GM19043 (cell line): ENCODE measurements around the gene AFP.

Experiments used
- ATAC-seq: cut with Tn5 transposase; IDR thresholded peaks from one replicate; pipeline ENCODE4 v1.9.1; 2021; ENCODE audit warnings: low read depth; ENCODE audit not compliant: unreplicated experiment

AFP gene

DNA sequence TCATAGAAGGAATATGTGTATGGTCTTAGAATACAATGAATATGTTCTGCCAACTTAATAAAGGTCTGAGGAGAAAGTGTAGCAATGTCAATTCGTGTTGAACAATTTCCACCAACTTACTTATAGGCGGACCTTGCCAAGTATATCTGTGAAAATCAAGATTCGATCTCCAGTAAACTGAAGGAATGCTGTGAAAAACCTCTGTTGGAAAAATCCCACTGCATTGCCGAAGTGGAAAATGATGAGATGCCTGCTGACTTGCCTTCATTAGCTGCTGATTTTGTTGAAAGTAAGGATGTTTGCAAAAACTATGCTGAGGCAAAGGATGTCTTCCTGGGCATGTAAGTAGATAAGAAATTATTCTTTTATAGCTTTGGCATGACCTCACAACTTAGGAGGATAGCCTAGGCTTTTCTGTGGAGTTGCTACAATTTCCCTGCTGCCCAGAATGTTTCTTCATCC lies 22.7 kb upstream of the AFP start:
- no peak for ATAC-seq

GRCh38 chr4:73414936-73415271 lies 21.1 kb upstream of the AFP start:
- no peak for ATAC-seq

DNA sequence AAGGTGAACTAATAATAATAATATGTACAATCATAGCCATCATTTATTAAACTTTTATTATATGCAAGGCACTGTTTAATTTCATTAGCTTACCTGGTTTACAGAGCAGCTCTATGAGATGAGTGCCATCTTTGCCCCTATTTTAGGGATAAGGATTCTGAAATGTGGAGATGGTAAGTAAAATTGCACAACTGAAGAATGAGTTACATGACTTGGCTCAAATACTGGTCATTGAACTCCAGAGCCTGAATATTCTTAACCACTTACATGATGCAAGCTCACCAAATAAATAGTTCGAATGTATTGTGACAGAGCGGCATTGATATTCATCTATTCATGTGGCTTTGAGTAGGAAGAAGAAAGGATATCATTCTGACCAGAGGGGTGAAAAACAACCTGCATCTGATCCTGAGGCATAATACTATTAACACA lies 20.2 kb upstream of the AFP start:
- no peak for ATAC-seq

DNA sequence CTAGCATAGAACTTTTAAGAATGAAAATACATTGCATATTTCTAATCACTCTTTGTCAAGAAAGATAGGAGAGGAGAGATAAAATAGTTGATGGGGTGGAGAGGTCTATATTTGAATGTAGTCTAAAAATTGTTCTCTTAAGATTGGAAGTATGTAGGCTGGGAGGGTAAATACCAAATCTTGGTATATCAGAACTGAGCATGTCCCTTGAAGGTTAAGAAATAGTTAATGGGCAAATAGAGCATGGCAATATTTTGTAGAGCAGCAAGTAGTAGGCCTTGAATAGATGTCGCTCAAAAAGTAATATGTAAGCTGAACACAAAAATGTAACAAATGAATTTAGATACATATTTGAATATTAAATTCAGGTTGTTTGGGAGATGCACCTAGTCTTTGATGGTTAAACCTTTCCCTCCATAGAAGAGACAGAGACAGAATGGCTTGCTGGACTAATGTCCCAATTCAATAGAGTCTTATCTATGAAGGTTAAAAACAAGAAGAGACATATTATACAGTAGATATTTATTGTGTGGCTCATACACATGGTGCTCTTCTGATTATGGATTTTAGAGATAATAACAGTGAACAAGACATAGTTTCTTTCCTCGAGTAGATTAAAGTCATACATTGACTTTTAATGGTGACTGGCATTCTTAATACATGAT lies 19.5 kb upstream of the AFP start:
- ATAC-seq, result no peak

GRCh38 chr4:73417342-73417741 lies 18.7 kb upstream of the AFP start:
- no peak for ATAC-seq

- ATAC-seq, result no peak
These were observed 18.0 kb upstream of the AFP start for GRCh38 chr4:73417973-73418372.

DNA sequence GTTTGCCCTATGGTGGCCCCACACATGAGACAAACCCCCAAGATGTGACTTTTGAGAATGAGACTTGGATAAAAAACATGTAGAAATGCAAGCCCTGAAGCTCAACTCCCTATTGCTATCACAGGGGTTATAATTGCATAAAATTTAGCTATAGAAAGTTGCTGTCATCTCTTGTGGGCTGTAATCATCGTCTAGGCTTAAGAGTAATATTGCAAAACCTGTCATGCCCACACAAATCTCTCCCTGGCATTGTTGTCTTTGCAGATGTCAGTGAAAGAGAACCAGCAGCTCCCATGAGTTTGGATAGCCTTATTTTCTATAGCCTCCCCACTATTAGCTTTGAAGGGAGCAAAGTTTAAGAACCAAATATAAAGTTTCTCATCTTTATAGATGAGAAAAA lies 17.3 kb upstream of the AFP start:
- no peak for ATAC-seq

DNA sequence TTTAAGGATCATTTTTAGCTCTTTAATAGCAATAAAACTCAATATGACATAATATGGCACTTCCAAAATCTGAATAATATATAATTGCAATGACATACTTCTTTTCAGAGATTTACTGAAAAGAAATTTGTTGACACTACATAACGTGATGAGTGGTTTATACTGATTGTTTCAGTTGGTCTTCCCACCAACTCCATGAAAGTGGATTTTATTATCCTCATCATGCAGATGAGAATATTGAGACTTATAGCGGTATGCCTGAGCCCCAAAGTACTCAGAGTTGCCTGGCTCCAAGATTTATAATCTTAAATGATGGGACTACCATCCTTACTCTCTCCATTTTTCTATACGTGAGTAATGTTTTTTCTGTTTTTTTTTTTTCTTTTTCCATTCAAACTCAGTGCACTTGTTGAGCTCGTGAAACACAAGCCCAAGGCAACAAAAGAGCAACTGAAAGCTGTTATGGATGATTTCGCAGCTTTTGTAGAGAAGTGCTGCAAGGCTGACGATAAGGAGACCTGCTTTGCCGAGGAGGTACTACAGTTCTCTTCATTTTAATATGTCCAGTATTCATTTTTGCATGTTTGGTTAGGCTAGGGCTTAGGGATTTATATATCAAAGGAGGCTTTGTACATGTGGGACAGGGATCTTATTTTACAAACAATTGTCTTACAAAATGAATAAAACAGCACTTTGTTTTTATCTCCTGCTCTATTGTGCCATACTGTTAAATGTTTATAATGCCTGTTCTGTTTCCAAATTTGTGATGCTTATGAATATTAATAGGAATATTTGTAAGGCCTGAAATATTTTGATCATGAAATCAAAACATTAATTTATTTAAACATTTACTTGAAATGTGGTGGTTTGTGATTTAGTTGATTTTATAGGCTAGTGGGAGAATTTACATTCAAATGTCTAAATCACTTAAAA lies 16.6 kb upstream of the AFP start:
- ATAC-seq, result no peak

DNA sequence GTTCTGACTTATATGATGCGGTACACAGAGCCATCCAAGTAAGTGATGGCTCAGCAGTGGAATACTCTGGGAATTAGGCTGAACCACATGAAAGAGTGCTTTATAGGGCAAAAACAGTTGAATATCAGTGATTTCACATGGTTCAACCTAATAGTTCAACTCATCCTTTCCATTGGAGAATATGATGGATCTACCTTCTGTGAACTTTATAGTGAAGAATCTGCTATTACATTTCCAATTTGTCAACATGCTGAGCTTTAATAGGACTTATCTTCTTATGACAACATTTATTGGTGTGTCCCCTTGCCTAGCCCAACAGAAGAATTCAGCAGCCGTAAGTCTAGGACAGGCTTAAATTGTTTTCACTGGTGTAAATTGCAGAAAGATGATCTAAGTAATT lies 15.4 kb upstream of the AFP start:
- ATAC-seq, result no peak

DNA sequence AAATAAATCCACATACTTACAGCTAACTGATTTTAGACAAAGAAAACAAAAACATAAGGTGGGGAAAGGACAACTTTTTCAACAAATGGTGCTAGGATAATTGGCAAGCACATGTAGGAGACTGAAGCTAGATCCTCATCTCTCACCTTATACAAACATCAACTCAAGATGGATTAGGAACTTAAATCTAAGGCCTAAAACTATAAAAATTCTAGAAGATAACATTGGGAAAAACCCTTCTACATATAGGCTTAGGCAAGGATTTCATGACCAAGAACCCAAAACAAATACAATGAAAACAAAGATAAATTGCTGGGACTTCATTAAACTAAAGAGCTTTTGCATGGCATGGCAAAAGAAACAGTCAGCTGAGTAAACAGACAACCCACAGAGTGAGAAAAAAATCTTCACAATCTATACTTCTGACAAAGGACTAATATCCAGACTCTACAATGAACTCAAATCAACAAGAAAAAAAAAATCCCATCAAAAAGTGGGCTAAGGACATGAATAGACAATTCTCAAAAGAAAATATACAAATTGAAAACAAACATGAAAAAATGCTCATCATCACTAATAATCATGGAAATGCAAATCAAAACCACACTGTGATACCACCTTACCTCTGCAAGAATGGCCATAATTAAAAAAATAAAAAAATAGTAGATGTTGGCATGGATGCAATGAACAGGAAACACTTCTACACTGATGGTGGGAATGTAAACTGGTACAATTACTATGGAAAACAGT lies 14.1 kb upstream of the AFP start:
- ATAC-seq, result no peak

DNA sequence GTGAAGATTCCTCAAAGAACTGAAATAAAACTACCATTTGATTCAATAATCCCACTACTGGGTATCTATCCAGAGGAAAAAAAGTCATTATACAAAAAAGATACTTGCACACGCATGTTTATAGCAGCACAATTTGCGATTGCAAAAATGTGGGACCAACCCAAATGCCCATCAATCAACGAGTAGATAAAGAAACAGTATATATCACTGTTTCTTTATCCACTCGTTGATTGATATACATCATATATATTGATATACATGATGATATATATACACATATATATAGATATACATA lies 13.6 kb upstream of the AFP start:
- ATAC-seq, result no peak

DNA sequence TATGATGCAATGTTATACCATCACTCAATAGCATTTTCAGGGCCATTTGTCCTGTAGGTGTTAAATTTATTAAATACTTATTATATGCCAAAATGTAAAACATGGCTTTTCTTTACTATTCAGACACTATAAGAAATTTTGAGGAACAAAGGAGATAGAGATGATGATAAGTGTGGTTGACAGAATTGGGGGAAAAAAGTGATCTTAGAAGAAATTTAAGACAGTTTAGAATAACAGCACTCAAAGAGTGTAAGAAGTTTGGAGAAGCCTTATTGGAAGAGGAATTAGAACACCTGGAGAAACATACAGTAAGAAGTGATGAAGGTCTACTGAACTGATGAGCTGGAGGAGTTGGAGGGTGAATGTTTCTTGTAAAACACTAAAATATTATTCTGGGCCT lies 12.8 kb upstream of the AFP start:
- ATAC-seq, result no peak

- no peak for ATAC-seq
These were observed 9.4 kb upstream of the AFP start for GRCh38 chr4:73426666-73427065.

DNA sequence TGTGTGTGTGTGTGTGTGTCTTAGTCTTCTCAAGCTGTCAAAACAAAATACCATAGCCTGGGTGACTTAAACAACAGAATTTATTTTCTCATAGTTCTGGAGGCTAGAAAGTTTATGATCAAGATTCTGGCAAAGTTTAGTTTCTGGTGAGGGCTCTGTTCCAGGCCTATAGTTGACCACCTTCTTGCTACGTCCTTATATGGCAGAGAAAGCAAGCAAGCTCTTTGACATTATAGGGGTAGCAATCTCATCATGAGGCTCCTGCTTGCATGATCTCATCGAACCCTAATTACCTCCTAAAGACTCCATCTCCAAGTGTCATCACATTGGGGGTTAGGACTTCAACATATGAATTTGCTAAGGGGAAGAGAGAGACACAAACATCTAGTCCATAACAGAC lies 6.9 kb upstream of the AFP start:
- no peak for ATAC-seq

DNA sequence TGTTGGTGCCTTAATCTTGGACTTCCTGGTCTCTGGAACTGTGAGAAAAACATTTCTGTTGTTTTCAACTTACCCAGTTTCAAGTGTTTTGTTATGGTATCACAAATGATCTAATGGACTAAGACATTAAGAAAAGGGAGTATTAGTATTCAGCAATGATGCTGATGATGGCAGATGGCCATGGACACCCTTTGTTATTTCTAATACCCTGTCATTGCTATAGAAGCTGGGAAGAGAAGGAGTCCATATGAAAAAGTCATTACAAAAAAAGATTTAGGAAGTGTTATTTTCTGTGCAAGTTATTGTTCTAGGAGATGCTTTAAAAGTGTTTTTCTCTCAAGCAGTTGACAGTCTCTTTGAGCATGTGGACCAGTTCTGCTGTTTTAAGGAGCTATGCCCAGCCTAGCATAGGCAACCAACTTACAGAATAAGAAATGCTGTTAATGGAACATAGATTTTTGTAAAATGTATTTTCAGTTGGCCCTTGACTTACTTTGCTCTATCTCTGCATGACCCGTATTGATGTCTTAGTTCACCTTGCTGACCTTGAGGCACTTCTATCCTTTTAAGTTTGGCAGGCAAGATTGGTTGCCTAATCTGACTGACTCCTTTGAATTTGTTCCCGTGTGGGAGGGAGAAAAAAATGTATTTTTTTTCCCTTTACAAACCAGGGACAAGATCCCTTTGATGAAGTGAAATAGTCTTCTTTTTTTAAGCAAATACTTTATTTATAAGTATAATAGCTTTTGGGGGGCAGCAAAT lies 6.0 kb upstream of the AFP start:
- no peak for ATAC-seq

DNA sequence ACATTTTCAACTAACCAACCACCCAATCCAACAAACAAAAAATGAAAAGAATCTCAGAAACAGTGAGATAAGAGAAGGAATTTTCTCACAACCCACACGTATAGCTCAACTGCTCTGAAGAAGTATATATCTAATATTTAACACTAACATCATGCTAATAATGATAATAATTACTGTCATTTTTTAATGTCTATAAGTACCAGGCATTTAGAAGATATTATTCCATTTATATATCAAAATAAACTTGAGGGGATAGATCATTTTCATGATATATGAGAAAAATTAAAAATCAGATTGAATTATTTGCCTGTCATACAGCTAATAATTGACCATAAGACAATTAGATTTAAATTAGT lies 4.2 kb upstream of the AFP start:
- ATAC-seq, result no peak

DNA sequence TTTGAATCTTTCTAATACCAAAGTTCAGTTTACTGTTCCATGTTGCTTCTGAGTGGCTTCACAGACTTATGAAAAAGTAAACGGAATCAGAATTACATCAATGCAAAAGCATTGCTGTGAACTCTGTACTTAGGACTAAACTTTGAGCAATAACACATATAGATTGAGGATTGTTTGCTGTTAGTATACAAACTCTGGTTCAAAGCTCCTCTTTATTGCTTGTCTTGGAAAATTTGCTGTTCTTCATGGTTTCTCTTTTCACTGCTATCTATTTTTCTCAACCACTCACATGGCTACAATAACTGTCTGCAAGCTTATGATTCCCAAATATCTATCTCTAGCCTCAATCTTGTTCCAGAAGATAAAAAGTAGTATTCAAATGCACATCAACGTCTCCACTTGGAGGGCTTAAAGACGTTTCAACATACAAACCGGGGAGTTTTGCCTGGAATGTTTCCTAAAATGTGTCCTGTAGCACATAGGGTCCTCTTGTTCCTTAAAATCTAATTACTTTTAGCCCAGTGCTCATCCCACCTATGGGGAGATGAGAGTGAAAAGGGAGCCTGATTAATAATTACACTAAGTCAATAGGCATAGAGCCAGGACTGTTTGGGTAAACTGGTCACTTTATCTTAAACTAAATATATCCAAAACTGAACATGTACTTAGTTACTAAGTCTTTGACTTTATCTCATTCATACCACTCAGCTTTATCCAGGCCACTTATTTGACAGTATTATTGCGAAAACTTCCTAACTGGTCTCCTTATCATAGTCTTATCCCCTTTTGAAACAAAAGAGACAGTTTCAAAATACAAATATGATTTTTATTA lies 3.6 kb upstream of the AFP start:
- ATAC-seq, result no peak

- ATAC-seq, result no peak
These were observed 2.9 kb upstream of the AFP start for GRCh38 chr4:73433140-73433539.

DNA sequence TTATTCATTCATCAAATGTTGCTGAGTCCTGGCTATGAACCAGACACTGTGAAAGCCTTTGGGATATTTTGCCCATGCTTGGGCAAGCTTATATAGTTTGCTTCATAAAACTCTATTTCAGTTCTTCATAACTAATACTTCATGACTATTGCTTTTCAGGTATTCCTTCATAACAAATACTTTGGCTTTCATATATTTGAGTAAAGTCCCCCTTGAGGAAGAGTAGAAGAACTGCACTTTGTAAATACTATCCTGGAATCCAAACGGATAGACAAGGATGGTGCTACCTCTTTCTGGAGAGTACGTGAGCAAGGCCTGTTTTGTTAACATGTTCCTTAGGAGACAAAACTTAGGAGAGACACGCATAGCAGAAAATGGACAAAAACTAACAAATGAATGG lies 1.7 kb upstream of the AFP start:
- peak; percentile 59 for ATAC-seq
